B cell (primary cell): ENCODE results near the gene VWCE. TPM values are rescaled to one million over a fixed set of nuclear protein-coding genes. Genes with fewer than 3 reads are reported as not detected.

Experiments
- ATAC-seq: fragments of 200-7000 bp; cut with Tn5 transposase; one replicate; pipeline ENCODE4 v1.10.0; 2021; ENCODE audit warnings: low read depth, mild to moderate bottlenecking, moderate number of reproducible peaks, moderate library complexity
- CTCF ChIA-PET: fragments of 350-600 bp; sonication (Branson Sonifier 250); formaldehyde crosslinking; loops from one replicate; lab custom pipeline; 2021; ENCODE audit warnings: antibody characterized with exemption, inconsistent platforms; lab: Charles Lee
- POLR2A ChIA-PET: fragments of 350-600 bp; sonication (Branson Sonifier 250); formaldehyde crosslinking; loops from one replicate; lab custom pipeline; 2021; ENCODE audit warnings: antibody characterized with exemption; lab: Charles Lee
- DNase-seq: peaks from one replicate; pipeline ENCODE4 v3.0.0; 2013
- H2AFZ ChIP-seq: 2 replicates; pipeline ENCODE4 v1.6.1; 2012; ENCODE audit warnings: mild to moderate bottlenecking, low read depth, low read length; ENCODE audit not compliant: insufficient read depth, poor library complexity, severe bottlenecking
- H3K27ac ChIP-seq, 2 donors: 1 replicate in 1 of 2; 2 replicates in 1 of 2; pipeline ENCODE4 v1.5.1; 2012 to 2013; ENCODE audit warnings: low read length in 2 of 2, mild to moderate bottlenecking in 2 of 2, moderate library complexity in 1 of 2
- H3K27me3 ChIP-seq, 4 experiments: fragments of 200-600 bp in 1 of 4; sonication (generic) in 1 of 4; replicated peaks in 1 of 4; 1 replicate in 2 of 4; 2 replicates in 2 of 4; pipeline versions ENCODE4 v1.6.1 to v1.7.0; 2013 to 2016; ENCODE audit warnings: low read length in 3 of 4, mild to moderate bottlenecking in 2 of 4, mixed read lengths in 1 of 4, moderate library complexity in 1 of 4; ENCODE audit not compliant: insufficient read depth in 4 of 4, control insufficient read depth in 3 of 4; ENCODE audit errors: control extremely low read depth in 1 of 4
- H3K36me3 ChIP-seq, 2 experiments: replicated peaks in 1 of 2; 1 replicate in 1 of 2; 2 replicates in 1 of 2; pipeline versions ENCODE4 v1.6.1 to v1.7.1; 2013; ENCODE audit warnings: low read length in 1 of 2; ENCODE audit not compliant: insufficient read depth in 2 of 2, control insufficient read depth in 1 of 2; ENCODE audit errors: control extremely low read depth in 1 of 2, extremely low read depth in 1 of 2
- H3K4me1 ChIP-seq, 2 donors: fragments of 200-600 bp in 1 of 2; sonication (generic) in 1 of 2; 1 replicate in 1 of 2; 2 replicates in 1 of 2; pipeline versions ENCODE4 v1.5.1 to v1.6.1; 2013 to 2017; ENCODE audit warnings: low read length in 2 of 2; ENCODE audit not compliant: control insufficient read depth in 2 of 2, insufficient read depth in 2 of 2
- H3K4me2 ChIP-seq: replicated peaks from 2 replicates; pipeline ENCODE3; 2012; ENCODE audit warnings: mild to moderate bottlenecking, low read depth, low read length; ENCODE audit not compliant: poor library complexity, severe bottlenecking
- H3K4me3 ChIP-seq, 5 experiments: fragments of 200-600 bp in 1 of 5; sonication (generic) in 1 of 5; 1 replicate in 3 of 5; 2 replicates in 2 of 5; pipeline versions ENCODE4 v1.5.1 to v1.7.0; 2011 to 2016; ENCODE audit warnings: low read length in 4 of 5, mild to moderate bottlenecking in 4 of 5, low read depth in 2 of 5, control low read depth in 1 of 5, moderate library complexity in 1 of 5; ENCODE audit not compliant: insufficient read depth in 1 of 5; ENCODE audit errors: control extremely low read depth in 1 of 5, extremely low read depth in 1 of 5
- H3K79me2 ChIP-seq: fragments of 200-600 bp; sonication (generic); one replicate; pipeline ENCODE4 v1.6.0; 2016; ENCODE audit warnings: low read length; ENCODE audit not compliant: control insufficient read depth, insufficient read depth
- H3K9ac ChIP-seq: fragments of 200-600 bp; sonication (generic); 2 replicates; pipeline ENCODE4 v1.6.1; 2017; ENCODE audit warnings: mild to moderate bottlenecking, low read length, moderate library complexity
- H3K9me3 ChIP-seq, 3 donors: one replicate each; pipeline versions ENCODE4 v1.6.1 to v1.7.1; 2013; ENCODE audit warnings: low read length in 2 of 3; ENCODE audit not compliant: control insufficient read depth in 2 of 3, insufficient read depth in 1 of 3; ENCODE audit errors: control extremely low read depth in 1 of 3
- H4K20me1 ChIP-seq: 2 replicates; pipeline ENCODE4 v1.6.0; 2012; ENCODE audit warnings: mild to moderate bottlenecking, low read length; ENCODE audit not compliant: insufficient read depth, control insufficient read depth, poor library complexity, severe bottlenecking
- H3K27ac Mint-ChIP-seq: one replicate; pipeline ENCODE4 v1.8.0; 2021; ENCODE audit warnings: mixed read lengths
- H3K27me3 Mint-ChIP-seq: one replicate; pipeline ENCODE4 v1.8.0; 2021; ENCODE audit warnings: mixed read lengths
- H3K4me1 Mint-ChIP-seq: one replicate; pipeline ENCODE4 v1.8.0; 2021; ENCODE audit warnings: mixed read lengths
- H3K4me3 Mint-ChIP-seq: one replicate; pipeline ENCODE4 v1.8.0; 2021; ENCODE audit warnings: mixed read lengths
- H3K9me3 Mint-ChIP-seq: one replicate; pipeline ENCODE4 v1.8.0; 2022; ENCODE audit warnings: mixed read lengths; ENCODE audit not compliant: insufficient read depth
- CTCF ChIP-seq: fragments of 200-600 bp; IDR thresholded peaks from one replicate; pipeline ENCODE4 v1.8.0; 2022; ENCODE audit warnings: antibody characterized with exemption, mild to moderate bottlenecking
- EZH2 ChIP-seq: IDR thresholded peaks from 2 replicates; pipeline ENCODE4 v1.6.1; 2012; ENCODE audit warnings: borderline replicate concordance, low read depth, mild to moderate bottlenecking, moderate library complexity, low read length; ENCODE audit not compliant: insufficient read depth, poor library complexity, severe bottlenecking
- WGBS: methylation state at CpG from one replicate; pipeline ENCODE4 v1.1.5; 2013; ENCODE audit warnings: missing lambda C conversion rate; ENCODE audit not compliant: insufficient coverage; 5-methylcytosine and 5-hydroxymethylcytosine counted together
- intact Hi-C: fragments of 100-400 bp; cut with micrococcal nuclease; formaldehyde crosslinking; loops from one replicate; pipeline ENCODE4 v1.10.0; 2022
- polyA minus RNA-seq: library from RNA; depleted of rRNA, polyadenylated mRNA; stranded (reverse); fragments of >200 nt; gene quantifications from 2 replicates; pipeline ENCODE4 v1.2.3, GENCODE V29; 2012
- polyA plus RNA-seq: library from polyadenylated mRNA; depleted of rRNA; stranded (reverse); fragments of >200 nt; gene quantifications from 2 replicates; pipeline ENCODE4 v1.2.3, GENCODE V29; 2012
- total RNA-seq, 2 donors: library from RNA; stranded (reverse); fragments of 120-200 nt in 1 of 2; gene quantifications; 1 replicate in 1 of 2; 2 replicates in 1 of 2; pipeline versions ENCODE4 v1.2.3 to v1.2.4, GENCODE V29; 2013 to 2022

The VWCE gene
- total RNA-seq (0.37 and 0.41 TPM in 2 replicates), polyA plus RNA-seq (0.30 and 0.39 TPM in 2 replicates), polyA minus RNA-seq (0.57 and 0.77 TPM in 2 replicates)
- total RNA-seq (2013), result 0.35 TPM

GRCh38 chr11:61294717-61295595, at the start of gene VWCE:
VWCE (minus strand) TSS chr11:61295316; CDS start chr11:61295037, 279 bp downstream.
- Mint-ChIP-seq H3K27me3 (no peaks in the 10 kb centered on the region), H3K9me3 (no peaks in the 10 kb centered on the region), H3K4me3 (peak within 1 kb of the TSS; percentile 88), H3K27ac (peak within 1 kb of the TSS; percentile 37), H3K4me1 (peaks cover 14% of the 10 kb centered on the region)
- ATAC-seq (peak; percentile 84), DNase-seq (peak; percentile 78)
- no peak for TF ChIP-seq EZH2
- TF ChIP-seq CTCF, result peak; percentile 33
- H3K79me2 ChIP-seq, result no peaks in the 10 kb centered on the region
- H2AFZ ChIP-seq, result peak within 1 kb of the TSS; percentile 84
- POLR2A ChIA-PET, result no interaction called here
- H3K9me3 ChIP-seq, result no peaks in the 10 kb centered on the region
- H3K36me3 ChIP-seq, result peaks cover 0 to 9% of the 10 kb centered on the region in 2 experiments
- no peaks in the 10 kb centered on the region for H3K27me3 ChIP-seq
- WGBS, result 1% methylated on average over 97 of the region's 97 CpGs
- H3K4me3 ChIP-seq, result peak within 1 kb of the TSS; percentile 26 to 74 (median 54)
- H4K20me1 ChIP-seq, result no peaks in the 10 kb centered on the region
- H3K4me1 ChIP-seq, result peaks cover 8 to 21% of the 10 kb centered on the region in 2 donors
- H3K4me2 ChIP-seq, result peak within 1 kb of the TSS; percentile 99
- CTCF ChIA-PET, result interaction anchor here (0.6 to 1.7 kb wide), 4 partner anchors 41 to 464 kb away, joined by 4 to 6 read pairs (median 6); no protein-coding TSS in a partner anchor
- peak within 1 kb of the TSS; percentile 68 for H3K9ac ChIP-seq
- intact Hi-C loops, result loop anchor here (1.0 kb wide), 2 partner anchors 41 to 464 kb away; no protein-coding TSS in a partner anchor
- H3K27ac ChIP-seq, result no peak within 1 kb of the TSS
